HCT116 (cell line): ENCODE measurements around the gene TFG. TPM values are rescaled to one million over a fixed set of nuclear protein-coding genes. Genes with fewer than 3 reads are reported as not detected.

Source experiments
- ATAC-seq: fragments of 200-7000 bp; cut with Tn5 transposase; 2 replicates; pipeline ENCODE4 v1.9.1; 2020; ENCODE audit warnings: mild to moderate bottlenecking, moderate library complexity
- BruUV-seq: library from RNA; stranded (reverse); fragments of 400-500 nt; replicated peaks from 2 replicates; lab custom pipeline; 2021; lab: Mats Ljungman, UMichigan
- CTCF ChIA-PET: fragments of 300-600 bp; sonication (Branson Sonifier 250); formaldehyde crosslinking; loops from one replicate; lab custom pipeline; 2021; ENCODE audit warnings: antibody characterized with exemption; lab: Charles Lee
- POLR2A ChIA-PET: fragments of 300-600, 350-600 bp; sonication (Branson Sonifier 250); formaldehyde crosslinking; loops from one replicate; lab custom pipeline; 2021; ENCODE audit warnings: antibody characterized with exemption; lab: Charles Lee
- RAD21 ChIA-PET, 2 experiments: fragments of 300-600 bp; sonication (Branson Sonifier 250); formaldehyde crosslinking; loops; one replicate each; lab custom pipeline; 2023; ENCODE audit warnings: low total read pairs in 2 of 2; ENCODE audit not compliant: uncharacterized antibody in 2 of 2, unreplicated experiment in 2 of 2, low non-redundant PET in 1 of 2; lab: Charles Lee
- DNase-seq: peaks from one replicate; pipeline ENCODE4 v3.0.0-alpha.2; 2010; ENCODE audit warnings: low read depth, low spot score
- H2AFZ ChIP-seq: fragments of 200-600 bp; shearing (Covaris generic), sonication (generic); 2 replicates; pipeline ENCODE4 v1.6.1; 2017; ENCODE audit warnings: low read depth, mixed run types, mixed read lengths, antibody characterized with exemption, low read length; ENCODE audit not compliant: poor library complexity, severe bottlenecking
- H3K27ac ChIP-seq: 2 replicates; pipeline ENCODE4 v1.5.1; 2012; ENCODE audit warnings: low read depth, low read length
- H3K27me3 ChIP-seq: fragments of 200-600 bp; sonication (generic); 2 replicates; pipeline ENCODE4 v1.6.1; 2016; ENCODE audit warnings: mixed run types, low read length, mixed read lengths; ENCODE audit not compliant: insufficient read depth
- H3K36me3 ChIP-seq, 2 experiments: fragments of 200-500 bp in 1 of 2; fragments of 200-600 bp in 1 of 2; sonication (Bioruptor generic) in 1 of 2; sonication (generic) in 1 of 2; 2 replicates each; pipeline versions ENCODE4 v1.5.1 to v1.6.1; 2014 to 2016; ENCODE audit warnings: low read length in 2 of 2, inconsistent platforms in 1 of 2, mixed read lengths in 1 of 2, mixed run types in 1 of 2; ENCODE audit not compliant: insufficient read depth in 2 of 2, control insufficient read depth in 1 of 2
- H3K4me1 ChIP-seq, 2 experiments: fragments of 200-600 bp in 1 of 2; sonication (generic) in 1 of 2; 2 replicates each; pipeline versions ENCODE4 v1.5.1 to v1.6.1; 2012 to 2017; ENCODE audit warnings: low read length in 2 of 2, inconsistent platforms in 1 of 2, mild to moderate bottlenecking in 1 of 2, mixed read lengths in 1 of 2, mixed run types in 1 of 2, moderate library complexity in 1 of 2; ENCODE audit not compliant: insufficient read depth in 2 of 2, control insufficient read depth in 1 of 2
- H3K4me2 ChIP-seq: fragments of 200-600 bp; sonication (generic); 2 replicates; pipeline ENCODE4 v1.6.1; 2017; ENCODE audit warnings: mixed run types, low read length, mixed read lengths
- H3K4me3 ChIP-seq, 2 experiments: fragments of 200-600 bp in 1 of 2; sonication (generic) in 1 of 2; replicated peaks in 1 of 2; 2 replicates each; pipeline ENCODE4 v1.5.1; 2011 to 2016; ENCODE audit warnings: low read length in 2 of 2, control low read depth in 1 of 2, low read depth in 1 of 2, mild to moderate bottlenecking in 1 of 2, mixed read lengths in 1 of 2, mixed run types in 1 of 2
- H3K79me2 ChIP-seq: fragments of 200-600 bp; sonication (generic); 2 replicates; pipeline ENCODE4 v1.6.1; 2017; ENCODE audit warnings: mild to moderate bottlenecking, mixed run types, low read length, moderate library complexity, mixed read lengths; ENCODE audit not compliant: insufficient read depth
- H3K9ac ChIP-seq: fragments of 200-600 bp; sonication (generic); 2 replicates; pipeline ENCODE4 v1.6.1; 2016; ENCODE audit warnings: low read length, mixed read lengths
- H3K9me2 ChIP-seq: fragments of 200-600 bp; sonication (generic), shearing (Covaris generic); 2 replicates; pipeline ENCODE4 v1.6.1; 2017; ENCODE audit warnings: mixed run types, mild to moderate bottlenecking, moderate library complexity; ENCODE audit not compliant: insufficient read depth
- H3K9me3 ChIP-seq, 2 experiments: fragments of 200-500 bp in 1 of 2; fragments of 200-600 bp in 1 of 2; sonication (Bioruptor generic) in 1 of 2; sonication (generic) in 1 of 2; 2 replicates each; pipeline ENCODE4 v1.6.1; 2014 to 2017; ENCODE audit warnings: low read length in 2 of 2, mixed read lengths in 2 of 2, inconsistent platforms in 1 of 2, low read depth in 1 of 2, mild to moderate bottlenecking in 1 of 2, mixed run types in 1 of 2, moderate library complexity in 1 of 2; ENCODE audit not compliant: control insufficient read depth in 1 of 2, insufficient read depth in 1 of 2
- H4K20me1 ChIP-seq: fragments of 200-600 bp; sonication (generic), shearing (Covaris generic); 2 replicates; pipeline ENCODE4 v1.6.1; 2017; ENCODE audit warnings: mixed run types, mild to moderate bottlenecking, moderate library complexity; ENCODE audit not compliant: insufficient read depth
- ATF3 ChIP-seq: IDR thresholded peaks from 2 replicates; pipeline ENCODE4 v1.6.1; 2012
- CTCF ChIP-seq, 3 experiments: fragments of 200-600 bp in 1 of 3; sonication (generic) in 1 of 3; IDR thresholded peaks in 2 of 3; conservative IDR thresholded peaks in 1 of 3; 2 replicates each; pipeline ENCODE4 v1.5.1; 2012 to 2017; ENCODE audit warnings: low read depth in 2 of 3, low read length in 2 of 3, antibody characterized with exemption in 1 of 3, borderline replicate concordance in 1 of 3, control low read depth in 1 of 3, mild to moderate bottlenecking in 1 of 3, mixed read lengths in 1 of 3, mixed run types in 1 of 3, moderate library complexity in 1 of 3; ENCODE audit not compliant: insufficient read depth in 1 of 3
- EGR1 ChIP-seq: IDR thresholded peaks from 2 replicates; pipeline ENCODE4 v1.6.1; 2012; ENCODE audit warnings: low read depth
- EZH2phosphoT487 ChIP-seq: fragments of 200-600 bp; IDR thresholded peaks from 2 replicates; pipeline ENCODE4 v1.6.1; 2018; ENCODE audit warnings: antibody characterized with exemption, borderline replicate concordance
- FOSL1 ChIP-seq: IDR thresholded peaks from 2 replicates; pipeline ENCODE4 v1.6.1; 2012; ENCODE audit warnings: low read depth
- JUND ChIP-seq: IDR thresholded peaks from 2 replicates; pipeline ENCODE4 v1.6.1; 2012
- MAX ChIP-seq: IDR thresholded peaks from 2 replicates; pipeline ENCODE4 v1.6.1; 2012
- POLR2A ChIP-seq: IDR thresholded peaks from 2 replicates; pipeline ENCODE4 v1.7.0; 2011; ENCODE audit warnings: borderline replicate concordance; ENCODE audit not compliant: insufficient read depth, insufficient read length; ENCODE audit errors: extremely low read depth
- RAD21 ChIP-seq: IDR thresholded peaks from 2 replicates; pipeline ENCODE4 v1.6.1; 2012; ENCODE audit warnings: low read depth, mild to moderate bottlenecking
- REST ChIP-seq: IDR thresholded peaks from 2 replicates; pipeline ENCODE4 v1.6.1; 2012; ENCODE audit warnings: low read depth
- SIN3A ChIP-seq: IDR thresholded peaks from 2 replicates; pipeline ENCODE4 v1.6.1; 2012; ENCODE audit warnings: low read depth
- SP1 ChIP-seq: IDR thresholded peaks from 2 replicates; pipeline ENCODE4 v1.6.1; 2012; ENCODE audit warnings: low read depth
- SRF ChIP-seq: IDR thresholded peaks from 2 replicates; pipeline ENCODE4 v1.6.1; 2012; ENCODE audit warnings: low read depth
- TCF7L2 ChIP-seq: IDR thresholded peaks from 2 replicates; pipeline ENCODE4 v1.7.0; 2011; ENCODE audit warnings: borderline replicate concordance, inconsistent platforms; ENCODE audit not compliant: insufficient read depth, insufficient read length; ENCODE audit errors: extremely low read depth
- YY1 ChIP-seq: IDR thresholded peaks from 2 replicates; pipeline ENCODE4 v1.6.1; 2011; ENCODE audit warnings: low read length, low read depth, moderate library complexity, mild to moderate bottlenecking; ENCODE audit not compliant: insufficient replicate concordance; ENCODE audit errors: extremely low read depth
- ZBTB33 ChIP-seq: IDR thresholded peaks from 2 replicates; pipeline ENCODE4 v1.6.1; 2011; ENCODE audit warnings: mild to moderate bottlenecking, low read length, moderate library complexity; ENCODE audit not compliant: insufficient replicate concordance; ENCODE audit errors: extremely low read depth
- ZFX ChIP-seq: fragments of 450-650 bp; IDR thresholded peaks from 2 replicates; pipeline ENCODE4 v1.6.1; 2017
- ZNF274 ChIP-seq: fragments of 200-500 bp; sonication (Bioruptor generic); IDR thresholded peaks from 2 replicates; pipeline ENCODE4 v1.6.1; 2014; ENCODE audit warnings: mild to moderate bottlenecking, low read depth, low read length, inconsistent platforms
- intact Hi-C: fragments of 100-400 bp; cut with micrococcal nuclease; formaldehyde crosslinking; loops from 2 replicates; pipeline ENCODE4 v1.10.0; 2022
- total RNA-seq: library from RNA; stranded (reverse); gene quantifications from one replicate; pipeline ENCODE4 v1.2.1, GENCODE V29; 2021; ENCODE audit not compliant: unreplicated experiment

TFG gene
- total RNA-seq, 1 experiment from 2014 or later, result 99.1 TPM

- no peak overlapping the region for H3K27ac ChIP-seq
- POLR2A ChIA-PET, result no interaction called here
- peaks cover 0 to 6% of the 10 kb centered on the region in 2 experiments; a peak in 1 of 4 replicates for H3K4me1 ChIP-seq
- no peaks in the 10 kb centered on the region for H3K79me2 ChIP-seq
- H3K9me2 ChIP-seq, result no peaks in the 10 kb centered on the region
- no peak overlapping the region for H3K4me2 ChIP-seq
- no peak overlapping the region for H3K4me3 ChIP-seq
- no TSS peak for BruUV-seq
- DNase-seq (no peak), ATAC-seq (no peak)
- H2AFZ ChIP-seq, result no peak overlapping the region
- TF ChIP-seq EGR1, result no peak
- TF ChIP-seq ZBTB33, result no peak
- no peak for TF ChIP-seq EZH2phosphoT487
- no peak for TF ChIP-seq TCF7L2
- no peak for TF ChIP-seq ATF3
- no peak for TF ChIP-seq SRF
- no peak for TF ChIP-seq ZFX
- TF ChIP-seq FOSL1, result no peak
- TF ChIP-seq SP1, result no peak
- TF ChIP-seq ZNF274, result no peak
- no peak for TF ChIP-seq REST
- TF ChIP-seq MAX, result no peak
- TF ChIP-seq SIN3A, result no peak
- TF ChIP-seq POLR2A, result no peak
- TF ChIP-seq YY1, result no peak
- no peak for TF ChIP-seq JUND
- TF ChIP-seq CTCF (IDR thresholded peaks at IDR 0.05 in 2 of 3, conservative IDR thresholded peaks at IDR 0.05 in 1 of 3; ENCODE audit: borderline replicate concordance in 1 of 3, insufficient read depth in 1 of 3, low read depth in 2 of 3, low read length in 2 of 3), result no peak
- TF ChIP-seq RAD21, result no peak
- H3K27me3 ChIP-seq, result no peaks in the 10 kb centered on the region
- RAD21 ChIA-PET, result no interaction called here
- no peak overlapping the region for H3K9ac ChIP-seq
- H4K20me1 ChIP-seq, result no peaks in the 10 kb centered on the region
- H3K36me3 ChIP-seq, result no peaks in the 10 kb centered on the region
- CTCF ChIA-PET, result interaction anchor here (1.1 to 2.9 kb wide), 2 partner anchors 25 to 335 kb away, joined by 3 to 32 read pairs; no protein-coding TSS in a partner anchor
- H3K9me3 ChIP-seq, result no peaks in the 10 kb centered on the region
- intact Hi-C loops, result loop anchor here (5.0 kb wide), 1 partner anchor 336 kb away; no protein-coding TSS in a partner anchor
Observed at GRCh38 chr3:100798012-100798411, 88.7 kb downstream of the TFG start.
